ENCODE measurements around the gene GJA10.

The GJA10 gene

DNA sequence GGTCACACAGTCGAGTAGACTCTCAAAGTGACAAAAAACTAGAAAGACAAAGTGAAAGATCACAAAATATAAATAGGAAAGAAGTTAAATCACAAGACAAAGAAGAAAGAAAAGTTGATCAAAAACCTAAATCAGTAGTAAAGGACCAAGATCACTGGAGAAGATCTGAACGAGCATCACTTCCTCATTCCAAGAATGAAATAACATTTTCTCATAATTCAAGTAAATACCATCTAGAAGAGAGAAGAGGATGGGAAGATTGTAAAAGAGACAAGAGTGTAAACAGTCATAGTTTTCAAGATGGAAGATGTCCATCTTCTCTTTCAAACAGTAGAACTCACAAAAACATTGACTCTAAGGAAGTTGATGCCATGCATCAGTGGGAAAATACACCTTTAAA is 31.6 kb upstream of the GJA10 start:
- no peaks in the 10 kb centered on the region for H3K4me1 ChIP-seq (ENCODE audit: control insufficient read depth, low read depth, low read length)
- H4K8ac ChIP-seq (ENCODE audit: low read depth, low read length): no peak overlapping the region
- no CpG with 5 or more reads among the region's 2 CpGs for WGBS (ENCODE audit: extremely low coverage, insufficient coverage, low lambda C conversion rate)
- no peak overlapping the region for H3K9ac ChIP-seq (ENCODE audit: low read length)
- DNase-seq: no peak
- H3K23ac ChIP-seq (ENCODE audit: low read length): no peak overlapping the region
- H3K4ac ChIP-seq (ENCODE audit: low read depth, low read length): no peak overlapping the region
- H3K18ac ChIP-seq (ENCODE audit: low read length): no peak overlapping the region
- H2BK15ac ChIP-seq (replicated peaks; ENCODE audit: low read depth): no peak overlapping the region
- H3K4me2 ChIP-seq (ENCODE audit: low read length): no peak overlapping the region
- no peak overlapping the region for H4K5ac ChIP-seq (ENCODE audit: low read length)
- no peaks in the 10 kb centered on the region for H3K79me1 ChIP-seq (ENCODE audit: low read length)
- H3K27ac ChIP-seq (ENCODE audit: low read depth, low read length): no peak overlapping the region
- H3K4me3 ChIP-seq (ENCODE audit: low read length): no peak overlapping the region
- H3K56ac ChIP-seq (ENCODE audit: low read length): no peak overlapping the region
- no peaks in the 10 kb centered on the region for H3K79me2 ChIP-seq (ENCODE audit: control insufficient read depth, insufficient read depth, low read length)
- no peak overlapping the region for H2AK5ac ChIP-seq (ENCODE audit: low read length)
- H2BK5ac ChIP-seq (ENCODE audit: low read length): no peak overlapping the region
- no peak overlapping the region for H2BK120ac ChIP-seq (ENCODE audit: low read depth, low read length)
- peaks cover 3% of the 10 kb centered on the region for H3K36me3 ChIP-seq (ENCODE audit: control insufficient read depth, insufficient read depth, low read length)
- H3K27me3 ChIP-seq (ENCODE audit: insufficient read depth, low read length, poor library complexity): no peaks in the 10 kb centered on the region

DNA sequence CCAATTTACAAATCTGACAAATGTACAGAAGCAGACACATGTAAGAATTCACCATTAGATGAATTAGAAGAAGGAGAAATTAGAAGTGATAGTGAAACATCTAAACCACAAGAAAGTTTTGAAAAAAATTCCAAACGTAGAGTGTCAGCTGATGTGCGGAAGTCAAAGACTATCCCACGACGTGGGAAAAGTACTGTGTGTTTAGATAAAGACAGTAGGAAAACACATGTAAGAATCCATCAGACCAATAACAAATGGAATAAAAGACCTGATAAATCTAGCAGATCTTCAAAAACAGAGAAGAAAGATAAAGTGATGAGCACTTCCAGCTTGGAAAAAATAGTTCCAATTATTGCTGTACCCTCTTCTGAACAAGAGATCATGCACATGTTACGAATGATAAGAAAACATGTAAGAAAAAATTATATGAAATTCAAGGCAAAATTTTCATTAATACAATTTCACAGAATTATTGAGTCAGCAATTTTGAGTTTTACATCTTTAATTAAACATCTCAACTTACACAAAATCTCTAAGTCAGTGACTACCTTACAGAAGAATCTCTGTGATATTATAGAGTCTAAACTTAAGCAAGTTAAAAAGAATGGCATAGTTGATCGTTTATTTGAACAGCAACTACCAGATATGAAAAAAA is 28.1 kb upstream of the GJA10 start:
- H3K4me3 ChIP-seq (ENCODE audit: low read length): no peak overlapping the region
- no peak overlapping the region for H2AK5ac ChIP-seq (ENCODE audit: low read length)
- no peak overlapping the region for H3K4me2 ChIP-seq (ENCODE audit: low read length)
- no peaks in the 10 kb centered on the region for H3K79me1 ChIP-seq (ENCODE audit: low read length)
- no peak overlapping the region for H4K8ac ChIP-seq (ENCODE audit: low read depth, low read length)
- H2BK15ac ChIP-seq (replicated peaks; ENCODE audit: low read depth): no peak overlapping the region
- no peak overlapping the region for H2BK120ac ChIP-seq (ENCODE audit: low read depth, low read length)
- no peak overlapping the region for H2BK5ac ChIP-seq (ENCODE audit: low read length)
- no peak overlapping the region for H3K56ac ChIP-seq (ENCODE audit: low read length)
- H3K4me1 ChIP-seq (ENCODE audit: control insufficient read depth, low read depth, low read length): no peaks in the 10 kb centered on the region
- no peaks in the 10 kb centered on the region for H3K79me2 ChIP-seq (ENCODE audit: control insufficient read depth, insufficient read depth, low read length)
- no peak overlapping the region for H4K5ac ChIP-seq (ENCODE audit: low read length)
- H3K4ac ChIP-seq (ENCODE audit: low read depth, low read length): no peak overlapping the region
- no CpG with 5 or more reads among the region's 6 CpGs for WGBS (ENCODE audit: extremely low coverage, insufficient coverage, low lambda C conversion rate)
- no peak overlapping the region for H3K23ac ChIP-seq (ENCODE audit: low read length)
- H3K36me3 ChIP-seq (ENCODE audit: control insufficient read depth, insufficient read depth, low read length): peaks cover 3% of the 10 kb centered on the region
- DNase-seq: no peak
- H3K18ac ChIP-seq (ENCODE audit: low read length): no peak overlapping the region
- no peak overlapping the region for H3K27ac ChIP-seq (ENCODE audit: low read depth, low read length)
- no peaks in the 10 kb centered on the region for H3K27me3 ChIP-seq (ENCODE audit: insufficient read depth, low read length, poor library complexity)
- H3K9ac ChIP-seq (ENCODE audit: low read length): no peak overlapping the region

DNA sequence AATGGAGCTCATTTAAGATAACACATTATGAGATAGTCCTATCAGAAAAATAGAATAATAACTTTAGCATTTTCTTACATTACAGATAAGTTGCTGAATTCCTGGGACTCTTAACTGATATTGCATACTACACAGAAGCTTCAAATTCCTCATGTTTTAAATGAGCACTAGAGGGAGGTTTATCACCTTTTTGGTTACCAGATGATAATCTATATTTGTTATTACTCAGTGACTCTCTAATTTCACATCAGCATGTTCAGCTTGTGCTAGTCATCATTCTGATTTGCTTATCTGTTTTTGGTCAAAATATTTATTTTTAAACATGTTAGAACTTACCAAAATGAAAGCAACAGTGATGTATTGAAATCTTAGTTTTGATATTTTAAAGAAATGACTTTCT is 20.5 kb upstream of the GJA10 start:
- H3K79me1 ChIP-seq (ENCODE audit: low read length): no peaks in the 10 kb centered on the region
- H2AK5ac ChIP-seq (ENCODE audit: low read length): no peak overlapping the region
- no peak overlapping the region for H3K27ac ChIP-seq (ENCODE audit: low read depth, low read length)
- H2BK5ac ChIP-seq (ENCODE audit: low read length): no peak overlapping the region
- no peak overlapping the region for H3K4me3 ChIP-seq (ENCODE audit: low read length)
- H4K5ac ChIP-seq (ENCODE audit: low read length): no peak overlapping the region
- H3K79me2 ChIP-seq (ENCODE audit: control insufficient read depth, insufficient read depth, low read length): no peaks in the 10 kb centered on the region
- H3K23ac ChIP-seq (ENCODE audit: low read length): no peak overlapping the region
- no peak overlapping the region for H4K8ac ChIP-seq (ENCODE audit: low read depth, low read length)
- H3K4me2 ChIP-seq (ENCODE audit: low read length): no peak overlapping the region
- H3K56ac ChIP-seq (ENCODE audit: low read length): no peak overlapping the region
- H3K4me1 ChIP-seq (ENCODE audit: control insufficient read depth, low read depth, low read length): no peaks in the 10 kb centered on the region
- H3K4ac ChIP-seq (ENCODE audit: low read depth, low read length): no peak overlapping the region
- H3K27me3 ChIP-seq (ENCODE audit: insufficient read depth, low read length, poor library complexity): no peaks in the 10 kb centered on the region
- DNase-seq: no peak
- H3K18ac ChIP-seq (ENCODE audit: low read length): no peak overlapping the region
- H2BK120ac ChIP-seq (ENCODE audit: low read depth, low read length): no peak overlapping the region
- H3K36me3 ChIP-seq (ENCODE audit: control insufficient read depth, insufficient read depth, low read length): no peaks in the 10 kb centered on the region
- no peak overlapping the region for H2BK15ac ChIP-seq (replicated peaks; ENCODE audit: low read depth)
- no peak overlapping the region for H3K9ac ChIP-seq (ENCODE audit: low read length)

GRCh38 chr6:89874438-89874837 is 19.8 kb upstream of the GJA10 start:
- Histone ChIP-seq H3K27ac (ENCODE audit: low read depth, low read length) (no peak overlapping the region), H3K4me1 (ENCODE audit: control insufficient read depth, low read depth, low read length) (no peaks in the 10 kb centered on the region), H3K4me3 (ENCODE audit: low read length) (no peak overlapping the region), H3K23ac (ENCODE audit: low read length) (no peak overlapping the region), H3K9ac (ENCODE audit: low read length) (no peak overlapping the region), H2BK15ac (replicated peaks; ENCODE audit: low read depth) (no peak overlapping the region), H2BK5ac (ENCODE audit: low read length) (no peak overlapping the region), H3K79me1 (ENCODE audit: low read length) (no peaks in the 10 kb centered on the region), H3K36me3 (ENCODE audit: control insufficient read depth, insufficient read depth, low read length) (no peaks in the 10 kb centered on the region), H3K4ac (ENCODE audit: low read depth, low read length) (no peak overlapping the region), H3K79me2 (ENCODE audit: control insufficient read depth, insufficient read depth, low read length) (no peaks in the 10 kb centered on the region), H3K27me3 (ENCODE audit: insufficient read depth, low read length, poor library complexity) (no peaks in the 10 kb centered on the region), H3K56ac (ENCODE audit: low read length) (no peak overlapping the region), H3K4me2 (ENCODE audit: low read length) (no peak overlapping the region), H2AK5ac (ENCODE audit: low read length) (no peak overlapping the region), H4K8ac (ENCODE audit: low read depth, low read length) (no peak overlapping the region), H3K18ac (ENCODE audit: low read length) (no peak overlapping the region), H4K5ac (ENCODE audit: low read length) (no peak overlapping the region), H2BK120ac (ENCODE audit: low read depth, low read length) (no peak overlapping the region)
- 100% methylated on average over 2 of the region's 3 CpGs for WGBS (ENCODE audit: extremely low coverage, insufficient coverage, low lambda C conversion rate)
- no peak for DNase-seq

- no peak overlapping the region for H2BK5ac ChIP-seq (ENCODE audit: low read length)
- H3K4ac ChIP-seq (ENCODE audit: low read depth, low read length): no peak overlapping the region
- H3K4me1 ChIP-seq (ENCODE audit: control insufficient read depth, low read depth, low read length): peaks cover under 1% of the 10 kb centered on the region
- no peaks in the 10 kb centered on the region for H3K36me3 ChIP-seq (ENCODE audit: control insufficient read depth, insufficient read depth, low read length)
- no peak overlapping the region for H3K4me3 ChIP-seq (ENCODE audit: low read length)
- H2BK120ac ChIP-seq (ENCODE audit: low read depth, low read length): no peak overlapping the region
- H3K27me3 ChIP-seq (ENCODE audit: insufficient read depth, low read length, poor library complexity): no peaks in the 10 kb centered on the region
- WGBS (ENCODE audit: extremely low coverage, insufficient coverage, low lambda C conversion rate): no CpG with 5 or more reads among the region's 44 CpGs
- no peak overlapping the region for H3K27ac ChIP-seq (ENCODE audit: low read depth, low read length)
- no peaks in the 10 kb centered on the region for H3K79me2 ChIP-seq (ENCODE audit: control insufficient read depth, insufficient read depth, low read length)
- no peak overlapping the region for H3K18ac ChIP-seq (ENCODE audit: low read length)
- no peak overlapping the region for H3K9ac ChIP-seq (ENCODE audit: low read length)
- H3K79me1 ChIP-seq (ENCODE audit: low read length): no peaks in the 10 kb centered on the region
- no peak overlapping the region for H3K56ac ChIP-seq (ENCODE audit: low read length)
- H4K5ac ChIP-seq (ENCODE audit: low read length): no peak overlapping the region
- H2BK15ac ChIP-seq (replicated peaks; ENCODE audit: low read depth): no peak overlapping the region
- DNase-seq: no peak
- H2AK5ac ChIP-seq (ENCODE audit: low read length): no peak overlapping the region
- no peak overlapping the region for H3K4me2 ChIP-seq (ENCODE audit: low read length)
- H3K23ac ChIP-seq (ENCODE audit: low read length): no peak overlapping the region
- no peak overlapping the region for H4K8ac ChIP-seq (ENCODE audit: low read depth, low read length)
Measured at GRCh38 chr6:89886378-89887120, 7.7 kb upstream of the GJA10 start.
